ENCODE measurements around the gene DNMT3B.
"Not testable (repeated sequence)": the region's sequence is repeated elsewhere in the genome, so short reads cannot be mapped to it uniquely, and the experiment has no call there.

- TF ChIP-seq CTCF (conservative IDR thresholded peaks at IDR 0.05 in 1 of 2, IDR thresholded peaks at IDR 0.05 in 1 of 2; ENCODE audit: extremely low read depth in 1 of 2, insufficient read depth in 1 of 2, low read depth in 1 of 2, low read length in 2 of 2); EZH2 (IDR thresholded peaks at IDR 0.05; ENCODE audit: borderline replicate concordance, low read length): not testable (repeated sequence)
Measured at GRCh38 chr20:32728435-32728834, 33.8 kb upstream of the DNMT3B start.
